ENCODE results near the gene VPS39.

- TF ChIP-seq, protein P1, sequence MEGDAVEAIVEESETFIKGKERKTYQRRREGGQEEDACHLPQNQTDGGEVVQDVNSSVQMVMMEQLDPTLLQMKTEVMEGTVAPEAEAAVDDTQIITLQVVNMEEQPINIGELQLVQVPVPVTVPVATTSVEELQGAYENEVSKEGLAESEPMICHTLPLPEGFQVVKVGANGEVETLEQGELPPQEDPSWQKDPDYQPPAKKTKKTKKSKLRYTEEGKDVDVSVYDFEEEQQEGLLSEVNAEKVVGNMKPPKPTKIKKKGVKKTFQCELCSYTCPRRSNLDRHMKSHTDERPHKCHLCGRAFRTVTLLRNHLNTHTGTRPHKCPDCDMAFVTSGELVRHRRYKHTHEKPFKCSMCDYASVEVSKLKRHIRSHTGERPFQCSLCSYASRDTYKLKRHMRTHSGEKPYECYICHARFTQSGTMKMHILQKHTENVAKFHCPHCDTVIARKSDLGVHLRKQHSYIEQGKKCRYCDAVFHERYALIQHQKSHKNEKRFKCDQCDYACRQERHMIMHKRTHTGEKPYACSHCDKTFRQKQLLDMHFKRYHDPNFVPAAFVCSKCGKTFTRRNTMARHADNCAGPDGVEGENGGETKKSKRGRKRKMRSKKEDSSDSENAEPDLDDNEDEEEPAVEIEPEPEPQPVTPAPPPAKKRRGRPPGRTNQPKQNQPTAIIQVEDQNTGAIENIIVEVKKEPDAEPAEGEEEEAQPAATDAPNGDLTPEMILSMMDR (IDR thresholded peaks at IDR 0.05) = no peak
- no peak for TF ChIP-seq EZH2 (IDR thresholded peaks at IDR 0.05)
Measured at GRCh38 chr15:42153874-42154211, 54.3 kb downstream of the VPS39 start.
